ENCODE data around the gene ADGRF1. TPM values are rescaled to one million over a fixed set of nuclear protein-coding genes. Genes with fewer than 3 reads are reported as not detected.

The ADGRF1 gene
- total RNA-seq, 1 experiment from 2014 or later: 39.6 TPM

GRCh38 chr6:47084610-47085009 is 42.5 kb upstream of the ADGRF1 start:
- intact Hi-C loops (cut with micrococcal nuclease): no loop called here
- ATAC-seq: no peak
- Histone ChIP-seq H3K4me3 (replicated peaks in 1 of 2; ENCODE audit: low read depth in 1 of 2, low read length in 2 of 2) (no peak overlapping the region), H3K4me2 (ENCODE audit: low read length) (no peak overlapping the region), H3K4me1 (ENCODE audit: control insufficient read depth in 1 of 2, insufficient read depth in 2 of 2, low read length in 2 of 2) (no peaks in the 10 kb centered on the region), H3K27me3 (ENCODE audit: insufficient read depth, low read length) (no peaks in the 10 kb centered on the region), H4K20me1 (ENCODE audit: insufficient read depth) (no peaks in the 10 kb centered on the region), H2AFZ (ENCODE audit: low read depth, low read length, poor library complexity, severe bottlenecking) (no peak overlapping the region), H3K9me3 (ENCODE audit: control insufficient read depth in 1 of 2, insufficient read depth in 1 of 2, low read depth in 1 of 2, low read length in 2 of 2) (no peaks in the 10 kb centered on the region), H3K36me3 (ENCODE audit: control insufficient read depth in 1 of 2, insufficient read depth in 2 of 2, low read length in 2 of 2) (no peaks in the 10 kb centered on the region), H3K27ac (ENCODE audit: low read depth, low read length) (no peak overlapping the region), H3K79me2 (ENCODE audit: insufficient read depth, low read length) (no peaks in the 10 kb centered on the region), H3K9ac (ENCODE audit: low read length) (no peak overlapping the region), H3K9me2 (ENCODE audit: insufficient read depth) (no peaks in the 10 kb centered on the region)
- no peak for DNase-seq (ENCODE audit: low read depth, low spot score)
- ChIA-PET POLR2A (no interaction called here), RAD21 (ENCODE audit: low non-redundant PET in 1 of 2, low total read pairs in 2 of 2, uncharacterized antibody in 2 of 2, unreplicated experiment in 2 of 2) (no interaction called here), CTCF (interaction anchor here (1.5 kb wide), 1 partner anchor 13 kb away, joined by 9 read pairs; no protein-coding TSS in a partner anchor)
- no TSS peak for BruUV-seq (replicated peaks)
- TF ChIP-seq SRF (IDR thresholded peaks at IDR 0.05; ENCODE audit: low read depth) (no peak), EGR1 (IDR thresholded peaks at IDR 0.05; ENCODE audit: low read depth) (no peak), RAD21 (IDR thresholded peaks at IDR 0.05; ENCODE audit: low read depth) (no peak)

- Histone ChIP-seq H4K20me1 (ENCODE audit: insufficient read depth) (no peaks in the 10 kb centered on the region), H3K9me3 (ENCODE audit: control insufficient read depth in 1 of 2, insufficient read depth in 1 of 2, low read depth in 1 of 2, low read length in 2 of 2) (no peaks in the 10 kb centered on the region), H3K4me1 (ENCODE audit: control insufficient read depth in 1 of 2, insufficient read depth in 2 of 2, low read length in 2 of 2) (no peaks in the 10 kb centered on the region), H2AFZ (ENCODE audit: low read depth, low read length, poor library complexity, severe bottlenecking) (no peak overlapping the region), H3K4me3 (replicated peaks in 1 of 2; ENCODE audit: low read depth in 1 of 2, low read length in 2 of 2) (no peak overlapping the region), H3K27me3 (ENCODE audit: insufficient read depth, low read length) (no peaks in the 10 kb centered on the region), H3K4me2 (ENCODE audit: low read length) (no peak overlapping the region), H3K9me2 (ENCODE audit: insufficient read depth) (no peaks in the 10 kb centered on the region), H3K9ac (ENCODE audit: low read length) (no peak overlapping the region), H3K27ac (ENCODE audit: low read depth, low read length) (no peak overlapping the region), H3K36me3 (ENCODE audit: control insufficient read depth in 1 of 2, insufficient read depth in 2 of 2, low read length in 2 of 2) (no peaks in the 10 kb centered on the region), H3K79me2 (ENCODE audit: insufficient read depth, low read length) (no peaks in the 10 kb centered on the region)
- ATAC-seq (no peak), DNase-seq (ENCODE audit: low read depth, low spot score) (no peak)
- CTCF ChIA-PET: no interaction called here
- RAD21 ChIA-PET (ENCODE audit: low non-redundant PET in 1 of 2, low total read pairs in 2 of 2, uncharacterized antibody in 2 of 2, unreplicated experiment in 2 of 2): no interaction called here
- no TSS peak for BruUV-seq (replicated peaks)
- POLR2A ChIA-PET: no interaction called here
- intact Hi-C loops (cut with micrococcal nuclease): no loop called here
- TF ChIP-seq POLR2A (IDR thresholded peaks at IDR 0.05; ENCODE audit: borderline replicate concordance, extremely low read depth, insufficient read depth, insufficient read length) (no peak), EZH2 (IDR thresholded peaks at IDR 0.05) (no peak), EZH2phosphoT487 (IDR thresholded peaks at IDR 0.05; ENCODE audit: borderline replicate concordance) (no peak), EGR1 (IDR thresholded peaks at IDR 0.05; ENCODE audit: low read depth) (no peak), CEBPB (IDR thresholded peaks at IDR 0.05; ENCODE audit: low read depth) (no peak), ELF1 (IDR thresholded peaks at IDR 0.05; ENCODE audit: borderline replicate concordance, low read depth) (no peak), ZFX (IDR thresholded peaks at IDR 0.05) (no peak), YY1 (IDR thresholded peaks at IDR 0.05; ENCODE audit: extremely low read depth, insufficient replicate concordance, low read depth, low read length) (no peak)
- TF ChIP-seq, protein P1, sequence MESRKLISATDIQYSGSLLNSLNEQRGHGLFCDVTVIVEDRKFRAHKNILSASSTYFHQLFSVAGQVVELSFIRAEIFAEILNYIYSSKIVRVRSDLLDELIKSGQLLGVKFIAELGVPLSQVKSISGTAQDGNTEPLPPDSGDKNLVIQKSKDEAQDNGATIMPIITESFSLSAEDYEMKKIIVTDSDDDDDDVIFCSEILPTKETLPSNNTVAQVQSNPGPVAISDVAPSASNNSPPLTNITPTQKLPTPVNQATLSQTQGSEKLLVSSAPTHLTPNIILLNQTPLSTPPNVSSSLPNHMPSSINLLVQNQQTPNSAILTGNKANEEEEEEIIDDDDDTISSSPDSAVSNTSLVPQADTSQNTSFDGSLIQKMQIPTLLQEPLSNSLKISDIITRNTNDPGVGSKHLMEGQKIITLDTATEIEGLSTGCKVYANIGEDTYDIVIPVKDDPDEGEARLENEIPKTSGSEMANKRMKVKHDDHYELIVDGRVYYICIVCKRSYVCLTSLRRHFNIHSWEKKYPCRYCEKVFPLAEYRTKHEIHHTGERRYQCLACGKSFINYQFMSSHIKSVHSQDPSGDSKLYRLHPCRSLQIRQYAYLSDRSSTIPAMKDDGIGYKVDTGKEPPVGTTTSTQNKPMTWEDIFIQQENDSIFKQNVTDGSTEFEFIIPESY (IDR thresholded peaks at IDR 0.05; ENCODE audit: extremely low read depth, insufficient replicate concordance, low read length): no peak
- TF ChIP-seq, protein P2, sequence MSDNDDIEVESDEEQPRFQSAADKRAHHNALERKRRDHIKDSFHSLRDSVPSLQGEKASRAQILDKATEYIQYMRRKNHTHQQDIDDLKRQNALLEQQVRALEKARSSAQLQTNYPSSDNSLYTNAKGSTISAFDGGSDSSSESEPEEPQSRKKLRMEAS (IDR thresholded peaks at IDR 0.05): no peak
- TF ChIP-seq, protein P3, sequence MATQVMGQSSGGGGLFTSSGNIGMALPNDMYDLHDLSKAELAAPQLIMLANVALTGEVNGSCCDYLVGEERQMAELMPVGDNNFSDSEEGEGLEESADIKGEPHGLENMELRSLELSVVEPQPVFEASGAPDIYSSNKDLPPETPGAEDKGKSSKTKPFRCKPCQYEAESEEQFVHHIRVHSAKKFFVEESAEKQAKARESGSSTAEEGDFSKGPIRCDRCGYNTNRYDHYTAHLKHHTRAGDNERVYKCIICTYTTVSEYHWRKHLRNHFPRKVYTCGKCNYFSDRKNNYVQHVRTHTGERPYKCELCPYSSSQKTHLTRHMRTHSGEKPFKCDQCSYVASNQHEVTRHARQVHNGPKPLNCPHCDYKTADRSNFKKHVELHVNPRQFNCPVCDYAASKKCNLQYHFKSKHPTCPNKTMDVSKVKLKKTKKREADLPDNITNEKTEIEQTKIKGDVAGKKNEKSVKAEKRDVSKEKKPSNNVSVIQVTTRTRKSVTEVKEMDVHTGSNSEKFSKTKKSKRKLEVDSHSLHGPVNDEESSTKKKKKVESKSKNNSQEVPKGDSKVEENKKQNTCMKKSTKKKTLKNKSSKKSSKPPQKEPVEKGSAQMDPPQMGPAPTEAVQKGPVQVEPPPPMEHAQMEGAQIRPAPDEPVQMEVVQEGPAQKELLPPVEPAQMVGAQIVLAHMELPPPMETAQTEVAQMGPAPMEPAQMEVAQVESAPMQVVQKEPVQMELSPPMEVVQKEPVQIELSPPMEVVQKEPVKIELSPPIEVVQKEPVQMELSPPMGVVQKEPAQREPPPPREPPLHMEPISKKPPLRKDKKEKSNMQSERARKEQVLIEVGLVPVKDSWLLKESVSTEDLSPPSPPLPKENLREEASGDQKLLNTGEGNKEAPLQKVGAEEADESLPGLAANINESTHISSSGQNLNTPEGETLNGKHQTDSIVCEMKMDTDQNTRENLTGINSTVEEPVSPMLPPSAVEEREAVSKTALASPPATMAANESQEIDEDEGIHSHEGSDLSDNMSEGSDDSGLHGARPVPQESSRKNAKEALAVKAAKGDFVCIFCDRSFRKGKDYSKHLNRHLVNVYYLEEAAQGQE (IDR thresholded peaks at IDR 0.05; ENCODE audit: low read depth): no peak
Observed at GRCh38 chr6:47083586-47084047, 41.5 kb upstream of the ADGRF1 start.
